GM13976 (cell line): ENCODE measurements around the gene ENC1.

Experiments
- DNase-seq: peaks from one replicate; pipeline ENCODE4 v3.0.0; 2012; ENCODE audit warnings: low spot score
- CTCF ChIP-seq: IDR thresholded peaks from 2 replicates; pipeline ENCODE4 v1.5.1; 2012; ENCODE audit warnings: borderline replicate concordance, mild to moderate bottlenecking; ENCODE audit not compliant: insufficient read depth; ENCODE audit errors: extremely low read depth, missing control alignments, control extremely low read depth
- in situ Hi-C: fragments of 300-500 bp; cut with MboI; formaldehyde crosslinking; loops from one replicate; pipeline ENCODE4 v1.12.0; 2022; ENCODE audit warnings: low sequenced_read_pairs, mixed read lengths, inconsistent platforms; ENCODE audit not compliant: unreplicated experiment

ENC1 gene

GRCh38 chr5:74648835-74649293 lies 8.3 kb upstream of the ENC1 start:
- DNase-seq = peak; percentile 69
- in situ Hi-C loops = loop anchor here (5.0 to 10.0 kb wide), 2 partner anchors 604 to 747 kb away; no protein-coding TSS in a partner anchor
- peak; percentile 58 for TF ChIP-seq CTCF

GRCh38 chr5:74647096-74647495 lies 6.6 kb upstream of the ENC1 start:
- DNase-seq = no peak
- no peak for TF ChIP-seq CTCF
- in situ Hi-C loops = loop anchor here (5.0 to 10.0 kb wide), 2 partner anchors 602 to 745 kb away; no protein-coding TSS in a partner anchor

GRCh38 chr5:74643111-74643562 lies 2.6 kb upstream of the ENC1 start:
- in situ Hi-C loops = loop anchor here (10.0 kb wide), 1 partner anchor 598 kb away; no protein-coding TSS in a partner anchor
- no peak for DNase-seq
- TF ChIP-seq CTCF = no peak

GRCh38 chr5:74642543-74642863 lies 2.0 kb upstream of the ENC1 start:
- in situ Hi-C loops = loop anchor here (10.0 kb wide), 1 partner anchor 598 kb away; no protein-coding TSS in a partner anchor
- no peak for TF ChIP-seq CTCF

GRCh38 chr5:74641735-74642542 lies 1.4 kb upstream of the ENC1 start:
- peak; percentile 40 for TF ChIP-seq CTCF
- DNase-seq = peak; percentile 31
- in situ Hi-C loops = loop anchor here (10.0 kb wide), 1 partner anchor 597 kb away; no protein-coding TSS in a partner anchor

More at GRCh38 chr5:74642543-74642863, 2.0 kb upstream of the ENC1 start:
- DNase-seq = no peak

- DNase-seq = peak; percentile 46
- in situ Hi-C loops = loop anchor here (10.0 kb wide), 1 partner anchor 596 kb away; no protein-coding TSS in a partner anchor
- TF ChIP-seq CTCF = no peak
Observed at GRCh38 chr5:74640954-74641734, 616 bp upstream of the ENC1 start.
